Measurements from ENCODE around the gene TBXAS1.

Gene TBXAS1

GRCh38 chr7:140015471-140015970, 186.5 kb downstream of the TBXAS1 start:
- TF ChIP-seq, protein P1, sequence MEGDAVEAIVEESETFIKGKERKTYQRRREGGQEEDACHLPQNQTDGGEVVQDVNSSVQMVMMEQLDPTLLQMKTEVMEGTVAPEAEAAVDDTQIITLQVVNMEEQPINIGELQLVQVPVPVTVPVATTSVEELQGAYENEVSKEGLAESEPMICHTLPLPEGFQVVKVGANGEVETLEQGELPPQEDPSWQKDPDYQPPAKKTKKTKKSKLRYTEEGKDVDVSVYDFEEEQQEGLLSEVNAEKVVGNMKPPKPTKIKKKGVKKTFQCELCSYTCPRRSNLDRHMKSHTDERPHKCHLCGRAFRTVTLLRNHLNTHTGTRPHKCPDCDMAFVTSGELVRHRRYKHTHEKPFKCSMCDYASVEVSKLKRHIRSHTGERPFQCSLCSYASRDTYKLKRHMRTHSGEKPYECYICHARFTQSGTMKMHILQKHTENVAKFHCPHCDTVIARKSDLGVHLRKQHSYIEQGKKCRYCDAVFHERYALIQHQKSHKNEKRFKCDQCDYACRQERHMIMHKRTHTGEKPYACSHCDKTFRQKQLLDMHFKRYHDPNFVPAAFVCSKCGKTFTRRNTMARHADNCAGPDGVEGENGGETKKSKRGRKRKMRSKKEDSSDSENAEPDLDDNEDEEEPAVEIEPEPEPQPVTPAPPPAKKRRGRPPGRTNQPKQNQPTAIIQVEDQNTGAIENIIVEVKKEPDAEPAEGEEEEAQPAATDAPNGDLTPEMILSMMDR (IDR thresholded peaks at IDR 0.05; ENCODE audit: low read depth, low read length, missing control alignments) = no peak
- DNase-seq (ENCODE audit: low read depth) = no peak
- in situ Hi-C loops (cut with HindIII; ENCODE audit: low sequenced_read_pairs) = loop anchor here (25.0 kb wide), 2 partner anchors 253 to 403 kb away; no protein-coding TSS in a partner anchor
- H3K4me3 ChIP-seq (ENCODE audit: low read depth, low read length) = no peak overlapping the region

- TF ChIP-seq, protein P1 (IDR thresholded peaks at IDR 0.05; ENCODE audit: low read depth, low read length, missing control alignments) = no peak
- in situ Hi-C loops (cut with HindIII; ENCODE audit: low sequenced_read_pairs) = loop anchor here (25.0 kb wide), 2 partner anchors 254 to 404 kb away; no protein-coding TSS in a partner anchor
- DNase-seq (ENCODE audit: low read depth) = no peak
- H3K4me3 ChIP-seq (ENCODE audit: low read depth, low read length) = no peak overlapping the region
These were observed 187.5 kb downstream of the TBXAS1 start for GRCh38 chr7:140016540-140016939.

DNA sequence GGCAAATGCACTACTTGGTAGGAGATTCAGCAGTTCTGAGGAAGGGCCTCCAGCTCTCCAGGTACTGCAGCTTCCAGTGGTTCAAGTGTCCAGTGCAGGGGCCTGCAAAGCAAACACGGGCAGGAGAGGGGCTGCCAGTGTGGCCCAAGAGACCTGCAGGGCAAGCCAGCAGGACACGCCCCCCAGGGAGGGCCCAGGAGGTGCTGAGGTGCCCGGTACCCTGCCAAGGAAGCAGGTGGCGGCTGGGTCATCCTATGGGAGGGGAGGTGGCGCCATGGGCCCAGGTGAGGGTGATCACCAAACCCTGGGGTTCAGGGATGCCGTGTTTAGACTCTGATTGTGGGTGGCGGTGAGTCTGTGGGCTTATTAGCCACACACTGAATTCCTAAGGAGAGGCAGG, 188.0 kb downstream of the TBXAS1 start:
- H3K4me3 ChIP-seq (ENCODE audit: low read depth, low read length) = no peak overlapping the region
- DNase-seq (ENCODE audit: low read depth) = no peak
- in situ Hi-C loops (cut with HindIII; ENCODE audit: low sequenced_read_pairs) = loop anchor here (25.0 kb wide), 2 partner anchors 255 to 405 kb away; no protein-coding TSS in a partner anchor
- TF ChIP-seq, protein P1 (IDR thresholded peaks at IDR 0.05; ENCODE audit: low read depth, low read length, missing control alignments) = no peak

DNA sequence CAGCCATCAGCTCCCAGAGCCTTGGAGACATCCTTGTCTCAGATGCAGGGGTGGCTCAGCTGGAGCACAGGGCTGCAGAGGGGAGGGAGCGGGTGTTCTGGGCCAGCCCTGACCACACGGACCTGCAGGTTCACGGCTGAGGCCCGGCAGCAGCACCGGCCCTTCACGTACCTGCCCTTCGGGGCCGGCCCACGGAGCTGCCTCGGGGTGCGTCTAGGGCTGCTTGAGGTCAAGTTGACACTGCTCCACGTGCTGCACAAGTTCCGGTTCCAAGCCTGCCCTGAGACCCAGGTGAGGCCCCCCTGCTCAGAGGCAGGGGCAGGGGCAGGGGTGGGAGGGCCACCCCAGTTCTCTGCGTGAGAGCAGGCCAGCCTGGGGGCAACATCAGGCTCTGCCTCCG, 188.5 kb downstream of the TBXAS1 start:
- DNase-seq (ENCODE audit: low read depth) = no peak
- TF ChIP-seq, protein P1 (IDR thresholded peaks at IDR 0.05; ENCODE audit: low read depth, low read length, missing control alignments) = no peak
- no peak overlapping the region for H3K4me3 ChIP-seq (ENCODE audit: low read depth, low read length)
- in situ Hi-C loops (cut with HindIII; ENCODE audit: low sequenced_read_pairs) = loop anchor here (25.0 kb wide), 2 partner anchors 255 to 405 kb away; no protein-coding TSS in a partner anchor

GRCh38 chr7:140018125-140019043, 189.3 kb downstream of the TBXAS1 start:
- TF ChIP-seq, protein P1 (IDR thresholded peaks at IDR 0.05; ENCODE audit: low read depth, low read length, missing control alignments) = no peak
- in situ Hi-C loops (cut with HindIII; ENCODE audit: low sequenced_read_pairs) = loop anchor here (25.0 kb wide), 2 partner anchors 256 to 406 kb away; no protein-coding TSS in a partner anchor

DNA sequence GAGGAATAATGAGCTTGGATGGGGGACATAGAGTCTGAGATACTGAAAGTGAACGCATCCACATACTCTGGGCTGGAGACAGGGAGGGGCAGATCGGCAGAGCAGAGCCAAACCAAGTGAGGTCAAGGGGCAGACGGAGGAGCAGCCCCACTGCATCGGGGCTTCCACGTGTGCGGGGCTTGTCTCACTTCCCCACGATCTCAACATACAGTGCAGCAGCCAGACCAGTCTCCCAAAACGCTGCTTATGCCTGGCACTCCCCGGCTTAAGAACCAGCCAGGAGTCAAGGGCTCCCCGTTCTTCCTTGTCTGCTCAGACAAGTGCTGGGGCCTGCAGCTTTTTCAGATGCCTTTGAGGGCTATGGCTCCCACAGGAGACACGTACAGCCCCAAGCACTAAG, 190.1 kb downstream of the TBXAS1 start:
- no peak overlapping the region for H3K4me3 ChIP-seq (ENCODE audit: low read depth, low read length)
- in situ Hi-C loops (cut with HindIII; ENCODE audit: low sequenced_read_pairs) = loop anchor here (25.0 kb wide), 2 partner anchors 257 to 407 kb away; no protein-coding TSS in a partner anchor
- DNase-seq (ENCODE audit: low read depth) = no peak
- TF ChIP-seq, protein P1 (IDR thresholded peaks at IDR 0.05; ENCODE audit: low read depth, low read length, missing control alignments) = no peak

More at GRCh38 chr7:140018125-140019043, 189.3 kb downstream of the TBXAS1 start:
- H3K4me3 ChIP-seq (ENCODE audit: low read depth, low read length) = no peak overlapping the region
- no peak for DNase-seq (ENCODE audit: low read depth)
